SKM-1 (cell line): ENCODE results near the gene UBE2M.

Experiments used
- DNase-seq: peaks from one replicate; lab custom pipeline; 2025; ENCODE audit not compliant: unreplicated experiment; lab: John Stamatoyannopoulos, UW

UBE2M gene

GRCh38 chr19:58571575-58571947 lies 13.2 kb upstream of the UBE2M start:
- DNase-seq: no peak

GRCh38 chr19:58570770-58571574 lies 12.6 kb upstream of the UBE2M start:
- no peak for DNase-seq

- DNase-seq: no peak
These were observed 11.7 kb upstream of the UBE2M start for GRCh38 chr19:58569943-58570670.

GRCh38 chr19:58569191-58569942 lies 11.0 kb upstream of the UBE2M start:
- DNase-seq: no peak

- DNase-seq: no peak
These were observed 10.2 kb upstream of the UBE2M start for GRCh38 chr19:58568453-58569130.

GRCh38 chr19:58566989-58567388 lies 8.6 kb upstream of the UBE2M start:
- no peak for DNase-seq

- DNase-seq: no peak
These were observed 5.4 kb upstream of the UBE2M start for GRCh38 chr19:58563823-58564222.

- no peak for DNase-seq
These were observed 4.7 kb upstream of the UBE2M start for GRCh38 chr19:58563034-58563573.

GRCh38 chr19:58562122-58563033 lies 4.0 kb upstream of the UBE2M start:
- no peak for DNase-seq

- DNase-seq: no peak
These were observed 3.1 kb upstream of the UBE2M start for GRCh38 chr19:58561373-58562121.

- DNase-seq: no peak
These were observed 2.5 kb upstream of the UBE2M start for GRCh38 chr19:58560921-58561320.

- DNase-seq: no peak
These were observed 1.8 kb upstream of the UBE2M start for GRCh38 chr19:58560007-58560887.

GRCh38 chr19:58559275-58560006 lies 1.0 kb upstream of the UBE2M start:
- DNase-seq: no peak

- no peak for DNase-seq
These were observed 338 bp upstream of the UBE2M start for GRCh38 chr19:58558623-58559274.

- no peak for DNase-seq
These were observed 968 bp downstream of the UBE2M start for GRCh38 chr19:58557221-58558065.

GRCh38 chr19:58556622-58557220 lies 1.7 kb downstream of the UBE2M start:
- no peak for DNase-seq
